Non-pigmented ciliary epithelial cell (primary cell): ENCODE measurements around the gene HOOK2.

Experiments used
- DNase-seq: peaks from one replicate; pipeline ENCODE4 v3.0.0-alpha.2; 2010; ENCODE audit warnings: low read depth

Gene HOOK2

DNA sequence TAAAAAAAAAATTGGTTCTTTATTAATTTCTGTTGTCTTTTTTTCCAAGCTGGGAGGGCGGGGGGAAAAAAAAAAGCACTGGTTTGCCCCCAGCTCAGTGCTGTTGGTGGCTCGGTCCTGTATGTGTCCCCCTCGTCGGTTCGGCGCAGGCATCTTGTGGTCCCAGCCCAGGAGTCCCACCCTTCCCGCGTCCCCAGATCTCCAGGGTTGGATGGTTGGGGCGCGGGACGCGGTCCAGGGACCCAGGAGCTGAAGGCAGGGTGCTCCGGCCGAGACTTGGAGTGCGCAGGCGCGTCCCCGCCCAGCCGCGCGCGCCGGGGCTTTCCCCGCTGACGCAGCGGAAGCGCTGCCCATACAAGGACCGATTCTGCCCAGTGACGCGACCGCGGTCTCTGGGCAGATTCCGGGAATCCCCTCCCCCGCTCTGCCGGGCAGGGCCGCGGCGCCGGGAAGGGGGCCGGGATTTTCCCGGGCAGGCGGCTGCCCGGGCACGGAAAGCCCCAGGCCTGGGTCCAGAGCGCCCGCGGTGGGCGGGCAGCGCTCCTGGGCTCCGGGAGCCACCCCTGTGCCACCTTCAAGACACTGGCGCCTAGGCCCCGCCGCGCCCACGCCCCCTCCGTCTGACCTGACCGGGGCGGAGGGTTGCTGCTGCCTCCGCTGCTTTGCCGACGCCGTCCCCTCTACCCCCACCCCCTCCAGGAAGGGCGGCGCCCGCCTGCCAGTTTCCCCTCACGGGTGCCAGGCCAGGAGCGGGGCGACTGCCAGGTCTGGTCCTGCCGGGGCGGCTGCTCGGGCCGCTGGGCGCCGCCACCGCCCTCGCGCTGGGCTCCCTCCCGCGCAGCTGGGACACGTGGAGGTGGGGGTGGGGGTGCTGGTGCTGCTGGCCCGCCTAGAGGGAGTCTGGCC lies 18.2 kb upstream of the HOOK2 start:
- no peak for DNase-seq

DNA sequence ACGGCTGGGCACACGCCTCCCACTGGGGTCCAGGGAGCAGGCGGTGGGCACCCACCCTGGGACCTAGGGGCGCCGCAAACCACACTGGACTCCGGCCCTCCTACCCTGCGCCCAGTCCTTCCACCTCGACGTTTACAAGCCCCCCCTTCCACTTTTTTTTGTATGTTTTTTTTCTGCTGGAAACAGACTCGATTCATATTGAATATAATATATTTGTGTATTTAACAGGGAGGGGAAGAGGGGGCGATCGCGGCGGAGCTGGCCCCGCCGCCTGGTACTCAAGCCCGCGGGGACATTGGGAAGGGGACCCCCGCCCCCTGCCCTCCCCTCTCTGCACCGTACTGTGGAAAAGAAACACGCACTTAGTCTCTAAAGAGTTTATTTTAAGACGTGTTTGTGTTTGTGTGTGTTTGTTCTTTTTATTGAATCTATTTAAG lies 17.5 kb upstream of the HOOK2 start:
- DNase-seq = no peak

DNA sequence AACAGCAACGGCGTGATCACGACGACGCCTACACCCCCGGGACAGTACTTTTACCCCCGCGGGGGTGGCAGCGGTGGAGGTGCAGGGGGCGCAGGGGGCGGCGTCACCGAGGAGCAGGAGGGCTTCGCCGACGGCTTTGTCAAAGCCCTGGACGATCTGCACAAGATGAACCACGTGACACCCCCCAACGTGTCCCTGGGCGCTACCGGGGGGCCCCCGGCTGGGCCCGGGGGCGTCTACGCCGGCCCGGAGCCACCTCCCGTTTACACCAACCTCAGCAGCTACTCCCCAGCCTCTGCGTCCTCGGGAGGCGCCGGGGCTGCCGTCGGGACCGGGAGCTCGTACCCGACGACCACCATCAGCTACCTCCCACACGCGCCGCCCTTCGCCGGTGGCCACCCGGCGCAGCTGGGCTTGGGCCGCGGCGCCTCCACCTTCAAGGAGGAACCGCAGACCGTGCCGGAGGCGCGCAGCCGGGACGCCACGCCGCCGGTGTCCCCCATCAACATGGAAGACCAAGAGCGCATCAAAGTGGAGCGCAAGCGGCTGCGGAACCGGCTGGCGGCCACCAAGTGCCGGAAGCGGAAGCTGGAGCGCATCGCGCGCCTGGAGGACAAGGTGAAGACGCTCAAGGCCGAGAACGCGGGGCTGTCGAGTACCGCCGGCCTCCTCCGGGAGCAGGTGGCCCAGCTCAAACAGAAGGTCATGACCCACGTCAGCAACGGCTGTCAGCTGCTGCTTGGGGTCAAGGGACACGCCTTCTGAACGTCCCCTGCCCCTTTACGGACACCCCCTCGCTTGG lies 16.9 kb upstream of the HOOK2 start:
- DNase-seq = no peak

DNA sequence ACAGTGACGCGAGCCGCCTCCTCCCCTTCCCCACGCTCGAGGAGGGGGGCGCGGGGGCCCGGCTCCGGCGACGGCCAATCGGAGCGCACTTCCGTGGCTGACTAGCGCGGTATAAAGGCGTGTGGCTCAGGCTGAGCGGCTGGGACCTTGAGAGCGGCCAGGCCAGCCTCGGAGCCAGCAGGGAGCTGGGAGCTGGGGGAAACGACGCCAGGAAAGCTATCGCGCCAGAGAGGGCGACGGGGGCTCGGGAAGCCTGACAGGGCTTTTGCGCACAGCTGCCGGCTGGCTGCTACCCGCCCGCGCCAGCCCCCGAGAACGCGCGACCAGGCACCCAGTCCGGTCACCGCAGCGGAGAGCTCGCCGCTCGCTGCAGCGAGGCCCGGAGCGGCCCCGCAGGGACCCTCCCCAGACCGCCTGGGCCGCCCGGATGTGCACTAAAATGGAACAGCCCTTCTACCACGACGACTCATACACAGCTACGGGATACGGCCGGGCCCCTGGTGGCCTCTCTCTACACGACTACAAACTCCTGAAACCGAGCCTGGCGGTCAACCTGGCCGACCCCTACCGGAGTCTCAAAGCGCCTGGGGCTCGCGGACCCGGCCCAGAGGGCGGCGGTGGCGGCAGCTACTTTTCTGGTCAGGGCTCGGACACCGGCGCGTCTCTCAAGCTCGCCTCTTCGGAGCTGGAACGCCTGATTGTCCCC lies 16.1 kb upstream of the HOOK2 start, which contains the start of gene JUNB:
Gene JUNB (plus strand): TSS at position 142 of the 706 bp plus-strand sequence. CDS start 286 bp downstream, at position 428.
- DNase-seq = no peak

DNA sequence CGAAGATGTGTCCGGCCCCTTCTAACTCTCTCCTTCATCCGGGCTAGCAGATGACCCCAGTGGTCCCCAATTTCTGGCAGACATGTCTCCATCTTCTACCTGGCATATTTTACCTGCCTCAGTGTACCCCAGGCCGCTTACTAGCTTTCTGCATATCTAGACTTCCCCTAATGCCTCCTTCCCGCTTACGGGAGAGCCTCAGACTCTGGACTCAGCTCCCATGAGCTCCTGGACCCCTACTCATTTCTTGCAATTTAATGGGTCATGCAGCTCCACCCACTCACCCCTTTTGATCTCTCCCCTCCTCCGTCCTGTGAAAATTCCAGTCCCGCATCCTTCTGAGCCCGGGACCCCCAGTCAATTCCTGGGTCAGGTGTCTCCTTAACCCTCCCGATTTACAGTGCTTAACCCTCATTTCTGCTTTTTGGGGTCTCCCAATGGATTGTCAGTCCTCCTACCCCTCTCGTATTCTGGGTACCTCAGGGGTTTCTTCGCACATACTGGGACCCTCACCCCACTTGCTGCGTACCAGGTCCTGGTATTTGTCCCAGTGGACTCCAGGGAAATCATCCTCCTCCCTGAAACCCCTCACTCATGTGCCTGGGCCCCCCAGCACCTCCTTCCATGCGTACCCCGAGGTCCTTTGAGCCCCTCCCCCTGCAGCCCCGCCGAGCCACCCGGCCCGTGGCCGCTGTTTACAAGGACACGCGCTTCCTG lies 15.4 kb upstream of the HOOK2 start:
- no peak for DNase-seq

DNA sequence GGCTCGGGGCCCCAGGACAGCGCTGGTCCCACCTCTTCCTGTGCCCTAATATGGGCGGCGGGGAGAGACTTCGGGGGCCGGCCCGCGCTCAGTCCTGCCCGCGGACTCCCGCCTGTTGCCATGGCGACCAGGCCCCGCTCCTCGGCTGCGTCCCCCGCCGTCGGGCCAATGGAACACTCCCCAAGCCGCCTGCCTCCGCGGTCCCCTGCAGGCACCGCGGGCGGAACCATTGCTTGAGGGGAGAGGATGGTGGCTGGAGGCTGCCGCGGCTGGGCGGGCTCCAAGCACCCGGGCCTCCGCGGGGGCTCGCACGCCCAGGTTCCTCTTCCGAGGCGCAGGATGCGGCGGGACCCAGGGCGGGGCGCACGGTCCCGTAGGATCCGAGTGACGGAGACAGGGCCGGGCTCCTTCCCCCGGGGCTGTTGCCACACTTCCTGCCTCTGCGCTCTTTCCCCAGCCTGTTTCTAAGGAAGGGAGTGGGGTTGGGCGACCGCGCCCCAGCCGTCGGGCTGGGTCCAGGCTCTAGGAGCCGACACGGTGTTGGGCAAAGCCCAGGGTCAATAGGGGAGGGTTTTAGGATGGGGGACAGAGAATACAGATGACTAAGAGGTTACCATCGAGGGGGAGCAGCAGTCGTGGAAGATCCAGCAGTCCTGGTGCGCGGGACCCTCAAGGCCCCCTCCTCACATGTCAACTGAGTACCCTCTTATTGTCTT lies 14.7 kb upstream of the HOOK2 start:
- no peak for DNase-seq

DNA sequence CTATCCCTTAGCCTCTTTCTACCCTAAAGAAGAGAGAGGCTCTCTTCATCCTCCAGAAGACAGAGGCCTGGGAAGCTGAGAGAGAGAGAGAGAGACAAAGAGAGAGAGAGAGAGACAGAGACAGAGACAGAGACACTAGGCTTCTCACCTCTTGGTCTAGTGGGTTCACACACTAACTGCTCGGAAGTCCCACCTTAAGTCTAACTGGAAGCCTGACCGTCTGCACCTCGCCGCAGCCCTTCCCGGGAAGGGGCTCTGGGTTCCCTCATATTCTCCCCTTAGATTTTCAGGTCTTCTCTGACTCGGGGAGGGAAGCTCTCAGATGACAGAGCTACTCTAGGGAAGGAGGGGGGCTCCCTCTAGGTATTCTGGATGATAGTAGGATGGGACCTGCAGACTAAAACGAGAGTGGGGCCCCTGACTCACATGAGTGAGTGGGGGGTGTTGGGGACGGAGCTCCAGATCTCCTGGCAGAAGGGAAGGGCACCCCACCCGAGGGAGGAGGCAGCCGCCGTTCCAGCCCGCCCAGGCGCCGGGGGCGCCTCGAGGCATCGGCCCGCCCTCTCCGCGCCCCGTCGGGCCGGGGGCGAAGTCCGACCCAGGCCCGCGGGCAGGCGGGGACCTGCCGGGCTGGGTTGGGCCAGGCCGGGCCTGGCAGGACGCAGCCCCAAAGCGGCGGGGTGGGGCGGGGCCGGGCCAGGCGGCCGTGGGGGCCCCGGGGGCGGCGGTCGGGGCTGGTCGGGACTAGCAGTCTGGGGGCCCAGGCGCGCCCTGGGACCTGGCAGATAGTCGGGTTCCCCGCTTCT lies 13.9 kb upstream of the HOOK2 start:
- no peak for DNase-seq

DNA sequence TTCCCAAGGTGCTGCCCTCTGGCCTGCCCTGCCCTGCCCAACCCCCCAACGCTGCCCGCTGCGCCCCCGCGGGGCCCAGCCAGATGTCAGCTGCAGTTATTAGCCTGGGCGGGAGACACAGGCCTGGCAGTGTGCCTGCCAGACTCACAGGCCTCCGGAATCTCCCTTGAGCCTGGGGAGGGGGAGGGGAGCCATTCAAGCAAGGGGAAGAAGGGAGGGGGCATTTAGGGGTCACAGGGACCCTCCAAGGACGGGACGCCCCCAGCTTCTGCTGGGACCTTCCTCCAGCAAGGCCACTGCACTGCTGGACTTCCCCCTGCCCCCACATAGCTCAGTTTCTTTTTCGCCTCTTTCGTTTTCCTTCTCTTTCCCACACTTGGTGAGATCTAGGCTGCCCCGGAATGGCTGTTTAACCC lies 13.3 kb upstream of the HOOK2 start:
- no peak for DNase-seq

DNA sequence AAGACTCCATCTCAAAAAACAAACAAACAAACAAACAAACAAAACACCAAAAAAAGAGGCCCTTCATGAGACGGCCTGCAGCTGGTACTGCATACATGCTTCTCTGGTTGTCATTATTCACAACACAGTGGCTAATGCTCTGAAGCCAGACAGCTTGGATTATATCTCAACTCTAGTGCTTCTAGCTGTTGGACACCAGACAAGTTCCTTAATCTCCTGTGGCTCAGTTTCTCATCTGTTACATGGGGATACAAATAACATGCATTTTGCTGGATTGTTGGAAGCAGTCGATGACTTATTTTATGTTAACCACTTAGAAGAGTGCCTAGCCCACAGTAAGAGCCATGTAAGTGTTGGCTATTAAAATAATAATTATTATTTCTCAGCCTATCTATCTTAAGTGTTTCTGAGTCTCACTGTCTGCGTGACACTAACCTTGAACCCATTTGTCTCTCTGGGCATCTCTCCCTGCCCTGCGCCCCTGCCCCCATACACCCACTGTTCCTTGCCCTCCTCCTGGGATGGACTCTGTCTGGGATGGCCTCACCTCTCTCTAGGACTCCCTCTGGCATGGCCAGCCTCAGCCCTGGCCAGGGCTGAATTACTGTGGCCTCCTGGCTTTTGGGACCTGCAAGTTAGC lies 12.8 kb upstream of the HOOK2 start:
- no peak for DNase-seq

DNA sequence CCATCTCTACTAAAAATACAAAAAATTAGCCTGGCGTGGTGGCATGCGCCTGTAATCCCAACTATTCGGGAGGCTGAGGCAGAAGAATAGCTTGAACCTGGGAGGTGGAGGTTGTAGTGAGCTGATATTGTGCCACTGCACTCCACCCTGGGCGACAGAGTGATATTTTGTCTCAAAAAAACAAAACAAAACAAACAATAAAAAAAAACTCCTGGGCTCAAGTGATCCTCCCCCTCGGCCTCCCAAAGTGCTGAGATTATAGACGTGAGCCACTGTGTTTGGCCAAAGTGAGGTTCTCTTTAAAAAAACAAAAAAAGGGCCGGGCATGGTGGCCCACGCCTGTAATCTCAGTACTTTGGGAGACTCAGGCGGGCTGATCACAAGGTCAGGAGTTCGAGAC lies 12.1 kb upstream of the HOOK2 start:
- DNase-seq = no peak

DNA sequence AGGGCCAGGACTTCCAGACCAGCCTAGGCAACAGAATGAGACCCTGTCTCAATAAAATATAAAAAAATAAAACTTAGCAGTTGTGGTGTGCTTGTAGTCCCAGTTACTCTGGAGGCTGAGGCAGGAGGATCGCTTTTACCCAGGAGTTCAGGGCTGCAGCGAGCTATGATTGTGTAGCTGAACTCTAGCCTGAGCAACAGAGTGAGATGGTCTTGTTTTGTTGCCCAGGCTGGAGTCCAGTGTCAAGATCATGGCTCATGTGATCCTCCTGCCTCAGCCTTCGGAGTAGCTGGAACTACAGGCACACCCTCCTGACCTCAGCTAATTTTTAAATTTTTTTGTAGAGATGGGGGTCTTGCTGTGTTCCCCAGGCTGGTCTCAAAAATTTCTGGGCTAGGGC lies 11.6 kb upstream of the HOOK2 start:
- DNase-seq = no peak

DNA sequence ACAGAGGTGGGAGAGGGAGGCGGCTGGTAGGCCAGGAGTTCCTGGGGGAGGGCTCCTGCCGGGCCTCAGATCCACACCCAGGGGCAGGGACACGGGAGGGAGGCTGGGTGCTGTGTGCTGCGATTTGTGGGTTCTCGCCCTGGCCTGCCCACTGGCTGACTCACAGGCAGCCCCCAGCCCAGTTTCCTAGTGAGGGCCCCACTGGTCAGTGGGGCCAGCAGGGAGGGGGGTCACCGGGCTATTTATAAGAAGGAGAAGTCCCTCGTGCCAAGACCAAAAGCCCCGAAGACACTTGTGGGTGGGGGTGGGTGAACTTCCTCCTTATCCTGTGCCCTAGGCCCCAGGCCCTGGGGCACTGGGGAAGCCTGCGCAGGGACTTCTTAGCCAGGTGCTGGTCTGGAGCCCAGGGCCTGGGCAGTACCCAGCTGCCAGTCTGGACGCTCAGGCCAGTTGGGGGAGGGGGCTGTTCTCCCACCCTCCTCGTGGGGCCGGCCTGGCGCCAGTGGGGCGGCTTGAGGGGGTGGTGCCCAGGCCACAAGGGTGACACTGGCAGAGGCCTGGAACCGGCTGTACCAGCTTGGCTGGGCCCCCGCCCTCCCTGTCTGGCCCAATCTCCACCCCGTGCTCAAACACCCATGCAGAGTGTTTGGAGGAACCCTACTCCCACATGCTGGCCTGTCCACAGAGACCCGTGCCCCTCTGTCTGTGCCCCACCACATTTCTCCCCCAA lies 11.0 kb upstream of the HOOK2 start:
- DNase-seq = no peak

DNA sequence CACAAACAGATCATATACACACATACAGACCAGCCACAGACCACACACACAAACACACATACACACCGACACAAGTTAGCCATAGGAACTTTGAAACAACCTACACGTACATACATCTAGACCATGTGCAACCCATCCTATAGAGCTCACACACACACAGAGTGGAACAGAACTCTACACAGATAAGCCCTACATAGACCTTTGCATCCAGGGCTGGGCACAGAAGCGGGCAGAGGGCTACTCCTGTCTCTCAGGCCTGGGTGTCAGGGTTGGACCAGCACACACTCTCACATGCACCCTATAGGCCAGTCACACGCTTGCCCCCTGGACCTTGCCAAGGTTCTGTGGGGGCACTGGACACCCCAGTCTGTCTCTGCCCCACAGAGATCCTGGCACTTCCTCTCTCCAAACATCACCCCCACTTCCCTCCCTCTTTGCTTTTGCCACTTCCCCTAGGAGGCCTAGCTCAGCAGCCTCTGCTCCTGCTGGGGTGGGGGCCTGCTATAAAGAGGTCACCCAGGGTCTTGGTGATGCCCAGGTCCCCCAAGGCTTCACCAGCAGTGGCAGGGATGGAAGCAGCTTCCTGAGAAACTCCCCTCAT lies 10.2 kb upstream of the HOOK2 start:
- no peak for DNase-seq

DNA sequence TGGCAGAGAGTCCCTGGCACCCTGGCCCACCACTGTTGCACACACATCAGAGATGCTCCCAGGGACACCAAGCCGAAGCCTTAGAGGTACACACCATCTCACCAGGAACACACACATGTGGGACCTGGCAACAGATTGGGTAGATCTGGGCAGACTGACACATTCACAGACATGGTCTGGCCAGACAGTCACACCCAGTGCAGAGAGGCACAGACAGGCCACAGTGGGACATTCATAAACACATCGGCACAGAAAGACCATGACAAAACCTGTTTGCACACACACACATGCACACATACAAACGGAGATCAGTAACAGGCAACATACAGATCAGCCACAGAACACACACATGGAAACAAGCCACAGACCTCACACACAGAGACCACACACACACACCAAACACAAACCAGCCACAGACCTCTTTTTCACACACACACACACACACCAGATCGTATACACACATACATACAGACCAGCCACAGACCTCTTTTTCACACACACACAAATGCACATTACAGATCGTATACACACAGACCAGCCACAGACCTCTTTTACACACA lies 9.6 kb upstream of the HOOK2 start:
- no peak for DNase-seq

DNA sequence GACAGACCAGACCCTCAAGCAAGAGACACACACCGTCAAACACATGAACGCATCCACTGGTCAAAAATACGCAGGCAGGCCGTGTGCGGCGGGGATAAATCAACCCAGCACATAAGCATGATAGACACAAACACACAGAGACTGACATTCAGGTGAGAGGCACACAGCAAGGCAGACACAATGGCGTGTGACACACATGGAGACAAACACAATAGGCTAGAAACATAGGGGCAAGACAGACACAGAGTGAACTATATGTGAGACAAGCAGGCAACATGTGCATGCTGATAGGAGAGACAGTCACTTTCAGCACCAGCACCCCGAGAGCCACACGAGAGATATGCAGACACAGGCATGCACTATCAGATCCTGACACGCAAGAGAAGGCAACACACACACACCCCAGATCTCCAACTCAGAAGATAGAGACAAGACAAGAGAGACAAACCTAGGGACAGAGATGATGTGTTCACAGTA lies 9.1 kb upstream of the HOOK2 start:
- no peak for DNase-seq

DNA sequence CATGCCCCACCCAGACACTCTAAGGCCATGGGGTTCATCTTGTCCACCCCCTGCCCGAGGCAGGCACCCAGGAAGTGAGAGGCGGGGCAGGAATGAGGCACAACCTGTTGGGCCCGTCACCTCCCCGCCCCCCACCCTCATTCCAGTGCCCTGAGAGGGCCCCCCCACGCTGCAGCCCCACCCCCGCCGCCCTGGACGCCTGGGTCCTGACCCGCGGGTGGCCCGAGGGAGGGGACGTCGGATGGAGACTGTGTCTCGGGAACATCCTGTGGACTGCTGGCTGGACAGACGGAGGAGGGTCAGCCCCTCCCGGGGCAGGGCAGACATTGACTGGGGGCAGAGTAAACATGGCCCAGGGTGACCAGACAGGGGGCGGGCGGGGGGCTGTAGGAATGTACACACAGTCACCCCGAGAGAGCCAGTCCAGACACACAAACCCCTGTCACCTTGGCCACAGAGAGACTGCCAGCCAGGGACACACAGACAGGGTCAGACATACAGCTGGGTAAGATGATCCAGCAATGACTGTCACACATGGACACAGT lies 8.6 kb upstream of the HOOK2 start:
- no peak for DNase-seq

DNA sequence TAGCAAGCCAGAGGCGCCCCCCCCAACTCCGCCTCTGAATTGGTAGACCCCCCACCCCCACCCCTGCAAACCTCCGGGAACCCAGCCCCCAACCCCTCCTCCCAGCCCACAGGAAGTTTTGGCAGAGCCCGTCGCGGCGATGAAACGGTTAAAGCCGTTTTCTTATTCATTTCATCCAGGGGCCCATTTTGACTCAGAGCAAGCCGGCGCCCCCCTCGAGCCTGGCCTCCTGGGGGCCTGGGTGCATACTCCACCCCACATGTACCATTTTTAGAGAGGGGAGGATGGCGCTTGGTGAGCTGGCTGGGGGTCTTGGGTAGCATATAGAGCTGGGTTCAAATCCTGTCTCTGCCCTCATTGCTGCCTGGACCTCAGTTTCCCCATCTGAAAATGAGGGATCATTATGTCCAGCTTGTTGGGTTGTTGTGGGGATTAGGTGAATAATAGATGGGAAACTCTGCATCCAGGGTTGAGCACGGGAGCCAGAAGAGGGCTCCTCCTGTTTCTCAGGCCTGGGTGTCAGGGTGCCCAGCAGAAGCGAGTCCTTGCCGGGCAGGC lies 8.0 kb upstream of the HOOK2 start:
- no peak for DNase-seq
